CD4-positive, alpha-beta memory T cell (primary cell): ENCODE measurements around the gene CGREF1. TPM values are rescaled to one million over a fixed set of nuclear protein-coding genes. Genes with fewer than 3 reads are reported as not detected.
"Not testable (repeated sequence)": the region's sequence is repeated elsewhere in the genome, so short reads cannot be mapped to it uniquely, and the experiment has no call there.

Experiments
- CTCF ChIA-PET: fragments of 350-600 bp; sonication (Branson Sonifier 250); formaldehyde crosslinking; loops from one replicate; lab custom pipeline; 2021; ENCODE audit warnings: inconsistent platforms; ENCODE audit not compliant: partially characterized antibody; lab: Charles Lee
- POLR2A ChIA-PET: fragments of 350-600 bp; sonication (Branson Sonifier 250); formaldehyde crosslinking; loops from one replicate; lab custom pipeline; 2021; ENCODE audit not compliant: partially characterized antibody; lab: Charles Lee
- DNase-seq, 5 donors: peaks; one replicate each; pipeline versions ENCODE4 v3.0.0 to v3.0.0-alpha.2; 2020 to 2022; ENCODE audit warnings: mixed read lengths in 1 of 5
- H3K27ac ChIP-seq: one replicate; pipeline ENCODE4 v1.7.0; 2013; ENCODE audit warnings: low read depth, low read length
- H3K27me3 ChIP-seq: 2 replicates; pipeline ENCODE4 v1.7.0; 2013; ENCODE audit warnings: mild to moderate bottlenecking, low read length, moderate library complexity; ENCODE audit not compliant: insufficient read depth
- H3K36me3 ChIP-seq: 2 replicates; pipeline ENCODE4 v1.7.0; 2013; ENCODE audit warnings: mild to moderate bottlenecking, low read length, moderate library complexity; ENCODE audit not compliant: insufficient read depth
- H3K4me1 ChIP-seq: 2 replicates; pipeline ENCODE4 v1.7.0; 2013; ENCODE audit warnings: mild to moderate bottlenecking, low read length, moderate library complexity; ENCODE audit not compliant: insufficient read depth
- H3K4me3 ChIP-seq, 2 donors: one replicate each; pipeline ENCODE4 v1.7.0; 2013; ENCODE audit warnings: low read length in 2 of 2, mild to moderate bottlenecking in 1 of 2
- H3K9me3 ChIP-seq, 2 donors: one replicate each; pipeline ENCODE4 v1.7.0; 2013; ENCODE audit warnings: low read length in 2 of 2, control low read depth in 1 of 2; ENCODE audit not compliant: control insufficient read depth in 1 of 2
- H3K27ac Mint-ChIP-seq, 7 donors: one replicate each; pipeline ENCODE4 v1.8.0; 2020 to 2021; ENCODE audit warnings: mixed read lengths in 7 of 7, mild to moderate bottlenecking in 6 of 7, inconsistent platforms in 3 of 7, moderate library complexity in 3 of 7
- H3K27me3 Mint-ChIP-seq, 2 donors: one replicate each; pipeline ENCODE4 v1.8.0; 2020 to 2021; ENCODE audit warnings: mixed read lengths in 2 of 2
- H3K36me3 Mint-ChIP-seq, 2 donors: one replicate each; pipeline ENCODE4 v1.8.0; 2020 to 2021; ENCODE audit warnings: mixed read lengths in 2 of 2, inconsistent platforms in 1 of 2, mild to moderate bottlenecking in 1 of 2
- H3K4me1 Mint-ChIP-seq, 4 donors: one replicate each; pipeline ENCODE4 v1.8.0; 2020 to 2021; ENCODE audit warnings: mixed read lengths in 4 of 4, mild to moderate bottlenecking in 1 of 4
- H3K4me3 Mint-ChIP-seq, 8 donors: one replicate each; pipeline ENCODE4 v1.8.0; 2020 to 2021; ENCODE audit warnings: mixed read lengths in 8 of 8, mild to moderate bottlenecking in 7 of 8, moderate library complexity in 6 of 8, inconsistent platforms in 3 of 8
- H3K9me3 Mint-ChIP-seq, 8 donors: one replicate each; pipeline ENCODE4 v1.8.0; 2020 to 2021; ENCODE audit warnings: mixed read lengths in 8 of 8, mild to moderate bottlenecking in 5 of 8, inconsistent platforms in 3 of 8, moderate library complexity in 1 of 8
- intact Hi-C: fragments of 100-400 bp; cut with micrococcal nuclease; formaldehyde crosslinking; loops from one replicate; pipeline ENCODE4 v1.15.1; 2023
- polyA plus RNA-seq, 2 donors: library from polyadenylated mRNA; unstranded; fragments of 300-500 nt; fragmentation: Illumina TruSeq; gene quantifications; one replicate each; pipeline ENCODE4 v1.2.3, GENCODE V29; 2021
- total RNA-seq, 2 experiments: library from RNA; stranded (reverse); gene quantifications; one replicate each; pipeline ENCODE4 v1.2.3, GENCODE V29; 2021

Gene CGREF1
- total and polyA plus RNA-seq, 4 experiments from 2014 or later = 0.36 to 0.47 TPM; not detected in 2

GRCh38 chr2:27123302-27124150, 4.6 kb upstream of the CGREF1 start, which contains the start of gene ABHD1:
ABHD1 (plus strand) TSS chr2:27123815; CDS start chr2:27123949, 134 bp downstream.
- H3K4me1 ChIP-seq = peaks cover 19% of the 10 kb centered on the region
- peak within 1 kb of the TSS; percentile 41 for H3K27ac ChIP-seq
- ChIA-PET POLR2A (interaction anchor here (0.6 to 4.8 kb wide), 7 partner anchors 10 to 152 kb away, joined by 3 to 99 read pairs (median 5); partner anchors contain the start of genes AGBL5, KHK and PREB), CTCF (interaction anchor here (0.5 to 3.8 kb wide), 11 partner anchors 10 to 289 kb away, joined by 3 to 26 read pairs (median 4); partner anchors contain the start of gene PREB)
- peaks cover 11 to 16% of the 10 kb centered on the region in 2 donors for H3K27me3 Mint-ChIP-seq
- no peaks in the 10 kb centered on the region for H3K9me3 ChIP-seq
- peak; percentile 49 to 76 (median 56) for DNase-seq
- intact Hi-C loops = loop anchor here (1.0 kb wide), 1 partner anchor 11 kb away; the partner anchor contains the start of gene PREB
- peaks cover 5% of the 10 kb centered on the region for H3K27me3 ChIP-seq
- H3K36me3 ChIP-seq = no peaks in the 10 kb centered on the region
- peaks cover 0 to 2% of the 10 kb centered on the region in 2 donors for H3K36me3 Mint-ChIP-seq
- H3K9me3 Mint-ChIP-seq = no peaks in the 10 kb centered on the region
- H3K4me1 Mint-ChIP-seq = peaks cover 11 to 30% (median 18%) of the 10 kb centered on the region in 4 donors
- H3K27ac Mint-ChIP-seq = peak within 1 kb of the TSS; percentile 77 to 92 (median 88)
- peak within 1 kb of the TSS; percentile 82 to 96 (median 91) for H3K4me3 Mint-ChIP-seq
- peak within 1 kb of the TSS; percentile 55 to 70 for H3K4me3 ChIP-seq

GRCh38 chr2:27122791-27123190, 3.9 kb upstream of the CGREF1 start:
- Histone ChIP-seq H3K4me1 (peaks cover 23% of the 10 kb centered on the region), H3K27me3 (peaks cover 10% of the 10 kb centered on the region), H3K36me3 (no peaks in the 10 kb centered on the region), H3K4me3 (peak overlapping the region in 1 of 2 donors; percentile 70), H3K27ac (peak overlapping the region; percentile 41), H3K9me3 (no peaks in the 10 kb centered on the region)
- CTCF ChIA-PET = interaction anchor here (0.6 to 3.8 kb wide), 8 partner anchors 11 to 289 kb away, joined by 3 to 26 read pairs (median 4); partner anchors contain the start of gene PREB
- POLR2A ChIA-PET = interaction anchor here (1.2 to 4.8 kb wide), 4 partner anchors 10 to 72 kb away, joined by 5 to 99 read pairs (median 6); partner anchors contain the start of genes AGBL5, KHK and PREB
- Mint-ChIP-seq H3K4me1 (peaks cover 11 to 30% (median 18%) of the 10 kb centered on the region in 4 donors), H3K27ac (peak overlapping the region; percentile 60 to 92 (median 82)), H3K4me3 (peak overlapping the region; percentile 82 to 96 (median 91)), H3K36me3 (peaks cover 0 to 2% of the 10 kb centered on the region in 2 donors), H3K27me3 (peaks cover 13 to 16% of the 10 kb centered on the region in 2 donors), H3K9me3 (no peaks in the 10 kb centered on the region)
- no peak for DNase-seq
- intact Hi-C loops = loop anchor here (1.0 kb wide), 1 partner anchor 12 kb away; the partner anchor contains the start of gene PREB

GRCh38 chr2:27121906-27122305, 3.0 kb upstream of the CGREF1 start:
- Histone ChIP-seq H3K4me3 (no peak overlapping the region), H3K36me3 (no peaks in the 10 kb centered on the region), H3K27me3 (peaks cover 10% of the 10 kb centered on the region), H3K9me3 (no peaks in the 10 kb centered on the region), H3K27ac (no peak overlapping the region), H3K4me1 (peaks cover 23% of the 10 kb centered on the region)
- POLR2A ChIA-PET = interaction anchor here (4.8 kb wide), 1 partner anchor 12 kb away, joined by 99 read pairs; the partner anchor contains the start of gene PREB
- CTCF ChIA-PET = interaction anchor here (3.8 kb wide), 1 partner anchor 12 kb away, joined by 26 read pairs; the partner anchor contains the start of gene PREB
- H3K4me1 Mint-ChIP-seq = peaks cover 11 to 30% (median 18%) of the 10 kb centered on the region in 4 donors
- peaks cover 18 to 19% of the 10 kb centered on the region in 2 donors for H3K27me3 Mint-ChIP-seq
- no peaks in the 10 kb centered on the region for H3K9me3 Mint-ChIP-seq
- peaks cover 0 to 2% of the 10 kb centered on the region in 2 donors for H3K36me3 Mint-ChIP-seq
- H3K4me3 Mint-ChIP-seq = peak overlapping the region in 4 of 8 donors; percentile 39 to 96 (median 67)
- intact Hi-C loops = no loop called here
- peak overlapping the region in 1 of 7 donors; percentile 29 for H3K27ac Mint-ChIP-seq
- DNase-seq = no peak

GRCh38 chr2:27119330-27119670, 372 bp upstream of the CGREF1 start:
- H3K9me3 Mint-ChIP-seq, intact Hi-C loops, DNase-seq, POLR2A ChIA-PET, H3K27ac ChIP-seq, CTCF ChIA-PET, H3K36me3 ChIP-seq, H3K9me3 ChIP-seq, H3K36me3 Mint-ChIP-seq: not testable (repeated sequence)
- Histone ChIP-seq H3K4me3 (peak overlapping the region; percentile 12 to 35), H3K27me3 (peaks cover 10% of the 10 kb centered on the region), H3K4me1 (peaks cover 23% of the 10 kb centered on the region)
- H3K4me1 Mint-ChIP-seq = peaks cover 11 to 30% (median 18%) of the 10 kb centered on the region in 4 donors
- peak overlapping the region in 2 of 7 donors; percentile 23 to 41 for H3K27ac Mint-ChIP-seq
- peak overlapping the region; percentile 72 to 83 (median 78) for H3K4me3 Mint-ChIP-seq
- peaks cover 19 to 20% of the 10 kb centered on the region in 2 donors for H3K27me3 Mint-ChIP-seq

- no peak overlapping the region for H3K27ac ChIP-seq
- DNase-seq = no peak
- Mint-ChIP-seq H3K4me3 (peak overlapping the region in 5 of 8 donors; percentile 21 to 58 (median 24)), H3K36me3 (peaks cover 0 to 2% of the 10 kb centered on the region in 2 donors), H3K9me3 (no peaks in the 10 kb centered on the region), H3K4me1 (peaks cover 8 to 20% (median 12%) of the 10 kb centered on the region in 4 donors), H3K27me3 (peaks cover 19 to 20% of the 10 kb centered on the region in 2 donors), H3K27ac (no peak overlapping the region)
- no peaks in the 10 kb centered on the region for H3K36me3 ChIP-seq
- H3K4me1 ChIP-seq = peaks cover 14% of the 10 kb centered on the region
- intact Hi-C loops = no loop called here
- no peaks in the 10 kb centered on the region for H3K9me3 ChIP-seq
- ChIA-PET POLR2A (no interaction called here), CTCF (no interaction called here)
- peaks cover 10% of the 10 kb centered on the region for H3K27me3 ChIP-seq
- H3K4me3 ChIP-seq = no peak overlapping the region
These were observed 868 bp downstream of the CGREF1 start for GRCh38 chr2:27117995-27118524.

- peaks cover 10% of the 10 kb centered on the region for H3K27me3 ChIP-seq
- no peak overlapping the region for H3K4me3 ChIP-seq
These were observed 3.4 kb downstream of the CGREF1 start for GRCh38 chr2:27115519-27115918.

More at GRCh38 chr2:27115519-27115918, 3.4 kb downstream of the CGREF1 start:
- Histone ChIP-seq H3K36me3 (no peaks in the 10 kb centered on the region), H3K27ac (no peak overlapping the region), H3K9me3 (no peaks in the 10 kb centered on the region), H3K4me1 (peaks cover 9% of the 10 kb centered on the region)
- Mint-ChIP-seq H3K36me3 (peaks cover 0 to 2% of the 10 kb centered on the region in 2 donors), H3K4me3 (peak overlapping the region in 1 of 8 donors; percentile 31), H3K27ac (no peak overlapping the region), H3K9me3 (no peaks in the 10 kb centered on the region), H3K4me1 (peaks cover 4 to 10% (median 5%) of the 10 kb centered on the region in 4 donors), H3K27me3 (peaks cover 18 to 22% of the 10 kb centered on the region in 2 donors)
- intact Hi-C loops = no loop called here
- CTCF ChIA-PET = interaction anchor here (1.2 kb wide), 1 partner anchor 187 kb away, joined by 3 read pairs; no protein-coding TSS in a partner anchor
- DNase-seq = no peak
- POLR2A ChIA-PET = no interaction called here
